SK-N-SH treated with all-trans-retinoic acid at 6 μM for 48 hours (cell line): Measurements from ENCODE around the gene SRGAP2C.
"Not testable (repeated sequence)": the region's sequence is repeated elsewhere in the genome, so short reads cannot be mapped to it uniquely, and the experiment has no call there.

Experiments
- ARNTL ChIP-seq: fragments of 450-650 bp; formaldehyde crosslinking; IDR thresholded peaks from 2 replicates; pipeline ENCODE4 v1.5.0; 2020; ENCODE audit warnings: low read depth, mild to moderate bottlenecking, moderate library complexity, borderline replicate concordance
- BACH2 ChIP-seq: fragments of 250-450 bp; sonication (Bioruptor Pico); IDR thresholded peaks from 2 replicates; pipeline ENCODE4 v1.9.0; 2021; ENCODE audit warnings: mild to moderate bottlenecking, borderline replicate concordance
- CSDC2 ChIP-seq: fragments of 250-450 bp; sonication (Bioruptor Pico); IDR thresholded peaks from 2 replicates; pipeline ENCODE4 v1.5.0; 2020; ENCODE audit warnings: mild to moderate bottlenecking, moderate library complexity
- ESRRG ChIP-seq: fragments of 250-450 bp; sonication (Bioruptor Pico); IDR thresholded peaks from 2 replicates; pipeline ENCODE4 v1.6.1; 2021; ENCODE audit warnings: mild to moderate bottlenecking
- PATZ1 ChIP-seq: fragments of 250-450 bp; sonication (Bioruptor Pico); IDR thresholded peaks from 2 replicates; pipeline ENCODE4 v1.8.0; 2020; ENCODE audit warnings: mild to moderate bottlenecking, moderate library complexity, borderline replicate concordance
- RARB ChIP-seq: fragments of 250-450 bp; sonication (Bioruptor Pico); IDR thresholded peaks from 2 replicates; pipeline ENCODE4 v1.8.0; 2021; ENCODE audit warnings: mild to moderate bottlenecking, moderate library complexity
- SNAI2 ChIP-seq: fragments of 250-450 bp; sonication (Bioruptor Pico); IDR thresholded peaks from 2 replicates; pipeline ENCODE4 v1.5.0; 2020; ENCODE audit warnings: mild to moderate bottlenecking, moderate library complexity
- TF ChIP-seq, protein P1 (sequence below): fragments of 250-450 bp; sonication (Bioruptor Pico); IDR thresholded peaks from 2 replicates; pipeline ENCODE4 v1.5.1; 2021; ENCODE audit warnings: mild to moderate bottlenecking, moderate library complexity

DNA sequence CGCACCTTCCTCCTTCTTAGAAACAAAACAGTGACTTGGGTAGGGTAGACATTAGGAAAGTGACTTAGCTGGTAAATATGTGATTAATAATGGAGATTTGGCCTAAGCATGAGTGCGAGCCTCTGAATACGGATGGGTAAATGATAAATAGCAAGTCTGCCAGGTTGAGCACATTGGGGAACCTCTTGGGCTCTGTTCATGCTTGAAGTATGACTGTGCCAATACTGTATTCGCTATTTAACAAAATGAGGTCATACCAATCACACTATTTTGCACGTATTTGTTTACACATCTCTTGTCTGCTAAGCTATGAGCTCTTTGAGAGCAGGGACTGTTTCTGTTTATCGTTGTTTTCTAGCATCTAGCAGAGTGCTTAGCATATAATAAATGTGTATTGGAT, 23.6 kb downstream of the SRGAP2C start:
- TF ChIP-seq, protein P1, sequence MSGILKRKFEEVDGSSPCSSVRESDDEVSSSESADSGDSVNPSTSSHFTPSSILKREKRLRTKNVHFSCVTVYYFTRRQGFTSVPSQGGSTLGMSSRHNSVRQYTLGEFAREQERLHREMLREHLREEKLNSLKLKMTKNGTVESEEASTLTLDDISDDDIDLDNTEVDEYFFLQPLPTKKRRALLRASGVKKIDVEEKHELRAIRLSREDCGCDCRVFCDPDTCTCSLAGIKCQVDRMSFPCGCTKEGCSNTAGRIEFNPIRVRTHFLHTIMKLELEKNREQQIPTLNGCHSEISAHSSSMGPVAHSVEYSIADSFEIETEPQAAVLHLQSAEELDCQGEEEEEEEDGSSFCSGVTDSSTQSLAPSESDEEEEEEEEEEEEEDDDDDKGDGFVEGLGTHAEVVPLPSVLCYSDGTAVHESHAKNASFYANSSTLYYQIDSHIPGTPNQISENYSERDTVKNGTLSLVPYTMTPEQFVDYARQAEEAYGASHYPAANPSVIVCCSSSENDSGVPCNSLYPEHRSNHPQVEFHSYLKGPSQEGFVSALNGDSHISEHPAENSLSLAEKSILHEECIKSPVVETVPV (CRISPR knock-in tag) = not testable (repeated sequence)
- not testable (repeated sequence) for TF ChIP-seq PATZ1; CSDC2 (CRISPR knock-in tag); ESRRG (CRISPR knock-in tag); ARNTL (CRISPR knock-in tag); SNAI2 (CRISPR knock-in tag); BACH2 (CRISPR knock-in tag); RARB (CRISPR knock-in tag)
